Dendritic cell treated with granulocyte-macrophage colony-stimulating factor and Interleukin-4, amounts not matched to agents 40 ng/mL and 50 ng/mL, for 4 days (primary cell): ENCODE results near the gene SPRYD4.
A peak's percentile ranks its signal among the peaks of the same experiment; 100 is the strongest.

Experiments
- H3K27ac Mint-ChIP-seq: one replicate; pipeline ENCODE4 v1.8.0; 2022; ENCODE audit warnings: mild to moderate bottlenecking, mixed read lengths
- H3K27me3 Mint-ChIP-seq: one replicate; pipeline ENCODE4 v1.8.0; 2022; ENCODE audit warnings: mild to moderate bottlenecking, mixed read lengths
- H3K36me3 Mint-ChIP-seq: one replicate; pipeline ENCODE4 v1.8.0; 2022; ENCODE audit warnings: low read depth, mixed read lengths
- H3K4me1 Mint-ChIP-seq: one replicate; pipeline ENCODE4 v1.8.0; 2022; ENCODE audit warnings: low read depth, mixed read lengths
- H3K4me3 Mint-ChIP-seq: one replicate; pipeline ENCODE4 v1.8.0; 2022; ENCODE audit warnings: mild to moderate bottlenecking, moderate library complexity, mixed read lengths
- H3K9me3 Mint-ChIP-seq: one replicate; pipeline ENCODE4 v1.8.0; 2022; ENCODE audit warnings: mixed read lengths
- intact Hi-C: fragments of 100-400 bp; cut with micrococcal nuclease; formaldehyde crosslinking; loops from one replicate; pipeline ENCODE4 v1.15.0; 2022

SPRYD4 gene

DNA sequence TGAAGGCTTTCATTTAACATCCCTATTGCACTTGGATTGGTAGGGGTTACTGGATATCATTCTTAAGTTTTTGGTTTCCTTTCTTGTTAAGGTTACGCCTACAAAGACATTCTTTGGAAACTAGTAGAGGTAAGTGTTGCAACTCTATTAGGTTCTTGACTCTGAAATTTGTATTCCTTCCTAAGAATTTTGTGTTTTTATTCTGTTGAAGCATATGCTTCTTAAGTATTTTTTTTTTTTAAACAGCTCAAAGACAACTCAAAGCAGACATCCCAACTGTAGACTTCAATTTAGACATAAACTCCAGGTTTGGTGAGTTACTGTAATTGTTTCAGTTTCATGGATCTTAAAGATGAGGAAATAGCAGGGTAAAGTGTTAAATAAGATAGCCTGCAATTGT lies 52.1 kb downstream of the SPRYD4 start:
- Mint-ChIP-seq H3K27ac (peak overlapping the region; percentile 95), H3K27me3 (no peaks in the 10 kb centered on the region), H3K36me3 (peaks cover 8% of the 10 kb centered on the region), H3K9me3 (no peaks in the 10 kb centered on the region), H3K4me3 (no peak overlapping the region), H3K4me1 (peaks cover 51% of the 10 kb centered on the region)
- intact Hi-C loops = loop anchor here (2.0 kb wide), 1 partner anchor 50 kb away; no protein-coding TSS in a partner anchor

DNA sequence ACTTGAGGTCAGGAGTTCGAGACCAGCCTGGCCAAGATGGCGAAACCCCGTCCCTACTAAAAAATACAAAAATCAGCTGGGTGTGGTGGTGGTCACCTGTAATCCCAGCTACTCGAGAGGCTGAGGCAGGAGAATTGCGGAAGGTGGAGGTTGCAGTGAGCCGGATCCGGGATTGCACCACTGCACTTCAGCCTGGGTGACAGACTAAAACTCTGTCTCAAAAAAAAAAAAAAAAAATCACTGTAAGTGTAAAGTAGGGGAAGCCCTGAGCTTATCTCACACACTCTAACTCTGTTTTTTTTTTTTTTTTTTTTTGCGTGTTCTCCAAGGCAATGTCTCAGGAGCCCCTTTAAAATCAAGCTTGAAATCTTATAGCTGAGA lies 52.8 kb downstream of the SPRYD4 start:
- peak overlapping the region; percentile 88 for H3K4me3 Mint-ChIP-seq
- peaks cover 51% of the 10 kb centered on the region for H3K4me1 Mint-ChIP-seq
- no peaks in the 10 kb centered on the region for H3K9me3 Mint-ChIP-seq
- intact Hi-C loops = loop anchor here (2.0 kb wide), 1 partner anchor 50 kb away; no protein-coding TSS in a partner anchor
- peak overlapping the region; percentile 95 for H3K27ac Mint-ChIP-seq
- no peaks in the 10 kb centered on the region for H3K27me3 Mint-ChIP-seq
- peaks cover 8% of the 10 kb centered on the region for H3K36me3 Mint-ChIP-seq

DNA sequence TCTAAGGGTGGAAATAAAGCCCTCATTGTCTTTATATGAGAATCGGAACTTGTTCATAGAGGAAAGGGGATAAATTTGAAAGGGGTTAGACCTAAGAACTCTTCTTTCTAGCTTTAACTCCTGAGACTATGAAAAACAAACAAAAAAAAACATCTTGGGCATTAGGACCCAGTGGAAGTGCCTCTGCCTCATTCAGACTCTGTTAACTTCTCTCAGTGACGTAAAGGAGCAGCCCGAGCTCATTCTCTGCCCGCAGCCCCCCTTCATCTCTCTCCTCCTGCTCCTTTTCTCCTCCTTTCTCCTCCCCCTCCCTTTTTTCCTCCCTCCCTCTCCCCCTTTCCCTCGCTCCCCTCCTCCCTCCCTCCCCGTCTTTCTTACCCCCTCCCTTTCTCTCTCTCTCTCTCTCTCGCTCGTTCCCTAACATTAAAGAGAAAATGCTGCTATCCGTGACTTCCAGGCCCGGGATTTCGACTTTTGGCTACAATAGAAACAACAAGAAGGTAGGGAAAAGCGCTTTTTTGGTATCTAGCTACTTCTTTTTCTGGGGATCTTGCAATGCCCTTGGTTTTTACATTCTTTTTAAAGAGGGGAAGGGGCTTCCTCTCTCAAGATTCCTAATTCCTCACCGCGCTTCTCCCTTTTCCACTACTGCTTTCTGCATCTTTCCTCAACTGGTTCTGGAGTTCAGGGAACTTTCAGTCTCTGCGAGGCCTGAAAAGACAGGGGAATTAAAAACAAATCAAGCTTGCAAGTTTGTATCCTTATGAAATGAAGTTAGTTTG lies 53.4 kb downstream of the SPRYD4 start, which contains the start of gene RBMS2:
TSS of gene RBMS2 (plus strand) at position 231 of the 782 bp plus-strand sequence. CDS start at position 435, 204 bp downstream.
- H3K4me1 Mint-ChIP-seq = peaks cover 57% of the 10 kb centered on the region
- H3K4me3 Mint-ChIP-seq = peak within 1 kb of the TSS; percentile 88
- peaks cover 14% of the 10 kb centered on the region for H3K36me3 Mint-ChIP-seq
- intact Hi-C loops = loop anchor here (2.0 kb wide), 1 partner anchor 49 kb away; no protein-coding TSS in a partner anchor
- peak within 1 kb of the TSS; percentile 95 for H3K27ac Mint-ChIP-seq
- no peaks in the 10 kb centered on the region for H3K27me3 Mint-ChIP-seq
- H3K9me3 Mint-ChIP-seq = no peaks in the 10 kb centered on the region

DNA sequence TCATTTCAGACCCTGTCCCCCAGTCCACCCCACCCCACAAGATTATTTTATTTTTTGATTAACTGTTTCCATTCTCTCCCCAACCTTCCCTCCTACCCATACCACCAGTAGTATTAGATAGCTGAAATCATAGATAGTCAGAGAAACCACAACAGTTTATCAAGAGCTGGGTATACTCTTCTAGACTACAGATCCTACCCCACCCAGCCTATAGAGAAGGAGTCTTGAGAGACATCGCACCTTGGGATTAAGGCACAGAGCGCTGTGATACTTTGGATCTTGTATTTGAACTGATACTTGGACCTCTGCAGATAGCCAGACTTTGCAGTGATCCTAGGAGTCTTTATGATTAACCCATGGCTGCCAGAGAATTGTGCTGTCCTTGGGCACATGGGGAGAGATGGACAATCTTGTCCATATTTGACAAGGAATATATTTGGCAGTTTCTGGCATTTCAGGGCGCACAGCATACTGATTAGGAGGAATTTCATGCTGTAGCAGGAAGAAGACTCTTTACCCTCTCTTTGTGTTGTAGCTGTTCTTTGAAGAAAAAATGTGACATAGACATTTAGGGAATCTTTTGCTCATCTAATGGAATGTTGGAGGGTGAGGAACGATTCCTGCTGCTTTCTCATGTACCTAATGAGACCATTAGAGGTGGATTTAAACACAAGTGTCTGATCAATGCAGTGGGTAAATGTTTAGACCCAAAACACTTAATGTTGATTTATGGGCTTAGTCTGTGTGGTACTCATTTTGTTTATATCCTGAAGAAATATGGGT lies 54.2 kb downstream of the SPRYD4 start:
- Mint-ChIP-seq H3K9me3 (no peaks in the 10 kb centered on the region), H3K27ac (peak overlapping the region; percentile 95), H3K36me3 (peaks cover 15% of the 10 kb centered on the region), H3K4me3 (peak overlapping the region; percentile 88), H3K4me1 (peaks cover 57% of the 10 kb centered on the region), H3K27me3 (no peaks in the 10 kb centered on the region)
- intact Hi-C loops = no loop called here

DNA sequence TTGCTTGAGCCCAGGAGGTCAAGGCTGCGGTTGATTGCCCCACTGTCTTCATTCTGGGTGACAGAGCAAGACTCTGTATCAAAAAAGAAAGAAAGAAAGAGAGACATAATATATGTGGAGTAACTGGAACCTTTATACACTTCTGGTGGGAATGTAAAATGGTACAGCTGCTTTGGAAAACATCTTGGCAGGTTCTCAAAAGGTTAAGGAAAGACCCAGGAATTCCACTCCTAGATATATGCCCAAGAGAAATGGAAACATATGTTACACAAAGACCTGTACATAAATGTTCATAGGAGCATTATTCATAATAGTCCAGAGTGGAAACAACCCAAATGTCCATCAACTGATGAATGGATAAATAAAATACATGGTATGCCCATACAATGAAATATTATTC lies 60.5 kb downstream of the SPRYD4 start:
- Mint-ChIP-seq H3K27me3 (no peaks in the 10 kb centered on the region), H3K4me3 (no peak overlapping the region), H3K9me3 (no peaks in the 10 kb centered on the region), H3K27ac (no peak overlapping the region), H3K4me1 (peaks cover 32% of the 10 kb centered on the region), H3K36me3 (peaks cover 32% of the 10 kb centered on the region)
- intact Hi-C loops = no loop called here
